CD4-positive, CD25-positive, alpha-beta regulatory T cell (primary cell): ENCODE measurements around the gene TSPAN10. TPM values are rescaled to one million over a fixed set of nuclear protein-coding genes. Genes with fewer than 3 reads are reported as not detected.
A peak's percentile ranks its signal among the peaks of the same experiment; 100 is the strongest.

ENCODE experiments used
- ATAC-seq, 2 donors: fragments of 150-1000 bp; cut with Tn5 transposase; one replicate each; pipeline ENCODE4 v1.10.0; 2021; ENCODE audit warnings: low read depth in 2 of 2, moderate number of reproducible peaks in 2 of 2, moderate library complexity in 1 of 2
- DNase-seq, 3 donors: peaks; one replicate each; pipeline versions ENCODE4 v3.0.0 to v3.0.0-alpha.2; 2012 to 2022; ENCODE audit warnings: mixed read lengths in 1 of 3
- H3K27ac ChIP-seq: one replicate; pipeline ENCODE4 v1.7.0; 2013; ENCODE audit warnings: mild to moderate bottlenecking, low read length; ENCODE audit not compliant: insufficient read depth, poor library complexity, severe bottlenecking
- H3K27me3 ChIP-seq: one replicate; pipeline ENCODE4 v1.7.0; 2013; ENCODE audit warnings: low read length; ENCODE audit not compliant: control insufficient read depth, insufficient read depth
- H3K36me3 ChIP-seq: one replicate; pipeline ENCODE4 v1.7.0; 2013; ENCODE audit warnings: mild to moderate bottlenecking, low read length, moderate library complexity; ENCODE audit not compliant: control insufficient read depth, insufficient read depth
- H3K4me1 ChIP-seq: 2 replicates; pipeline ENCODE4 v1.7.0; 2013; ENCODE audit warnings: mild to moderate bottlenecking, low read length; ENCODE audit not compliant: insufficient read depth, control insufficient read depth, poor library complexity, severe bottlenecking
- H3K4me3 ChIP-seq: one replicate; pipeline ENCODE4 v1.7.0; 2013; ENCODE audit warnings: low read depth, mild to moderate bottlenecking, low read length, moderate library complexity
- H3K9me3 ChIP-seq, 2 experiments: 1 replicate in 1 of 2; 2 replicates in 1 of 2; pipeline ENCODE4 v1.7.0; 2013; ENCODE audit warnings: low read length in 2 of 2, mild to moderate bottlenecking in 1 of 2, moderate library complexity in 1 of 2; ENCODE audit not compliant: control insufficient read depth in 2 of 2
- H3K27ac Mint-ChIP-seq, 3 donors: one replicate each; pipeline ENCODE4 v1.8.0; 2020 to 2022; ENCODE audit warnings: mild to moderate bottlenecking in 3 of 3, mixed read lengths in 3 of 3, moderate library complexity in 2 of 3
- H3K27me3 Mint-ChIP-seq: one replicate; pipeline ENCODE4 v1.8.0; 2022; ENCODE audit warnings: mild to moderate bottlenecking, mixed read lengths
- H3K36me3 Mint-ChIP-seq: one replicate; pipeline ENCODE4 v1.8.0; 2020; ENCODE audit warnings: mixed read lengths
- H3K4me1 Mint-ChIP-seq, 4 donors: one replicate each; pipeline ENCODE4 v1.8.0; 2020 to 2022; ENCODE audit warnings: mixed read lengths in 4 of 4, mild to moderate bottlenecking in 1 of 4
- H3K4me3 Mint-ChIP-seq, 4 donors: one replicate each; pipeline ENCODE4 v1.8.0; 2020 to 2022; ENCODE audit warnings: mild to moderate bottlenecking in 4 of 4, mixed read lengths in 4 of 4, moderate library complexity in 3 of 4
- H3K9me3 Mint-ChIP-seq, 7 donors: one replicate each; pipeline ENCODE4 v1.8.0; 2020 to 2022; ENCODE audit warnings: mixed read lengths in 7 of 7, mild to moderate bottlenecking in 3 of 7, moderate library complexity in 2 of 7
- polyA plus RNA-seq, 4 donors: library from polyadenylated mRNA; unstranded; fragments of 300-500 nt; fragmentation: Illumina TruSeq; gene quantifications; one replicate each; pipeline ENCODE4 v1.2.3, GENCODE V29; 2021
- total RNA-seq: library from RNA; stranded (reverse); gene quantifications from one replicate; pipeline ENCODE4 v1.2.3, GENCODE V29; 2022

TSPAN10 gene
- total and polyA plus RNA-seq, 5 donors from 2014 or later, result 0.21 to 0.70 (median 0.24) TPM; not detected in 2

DNA sequence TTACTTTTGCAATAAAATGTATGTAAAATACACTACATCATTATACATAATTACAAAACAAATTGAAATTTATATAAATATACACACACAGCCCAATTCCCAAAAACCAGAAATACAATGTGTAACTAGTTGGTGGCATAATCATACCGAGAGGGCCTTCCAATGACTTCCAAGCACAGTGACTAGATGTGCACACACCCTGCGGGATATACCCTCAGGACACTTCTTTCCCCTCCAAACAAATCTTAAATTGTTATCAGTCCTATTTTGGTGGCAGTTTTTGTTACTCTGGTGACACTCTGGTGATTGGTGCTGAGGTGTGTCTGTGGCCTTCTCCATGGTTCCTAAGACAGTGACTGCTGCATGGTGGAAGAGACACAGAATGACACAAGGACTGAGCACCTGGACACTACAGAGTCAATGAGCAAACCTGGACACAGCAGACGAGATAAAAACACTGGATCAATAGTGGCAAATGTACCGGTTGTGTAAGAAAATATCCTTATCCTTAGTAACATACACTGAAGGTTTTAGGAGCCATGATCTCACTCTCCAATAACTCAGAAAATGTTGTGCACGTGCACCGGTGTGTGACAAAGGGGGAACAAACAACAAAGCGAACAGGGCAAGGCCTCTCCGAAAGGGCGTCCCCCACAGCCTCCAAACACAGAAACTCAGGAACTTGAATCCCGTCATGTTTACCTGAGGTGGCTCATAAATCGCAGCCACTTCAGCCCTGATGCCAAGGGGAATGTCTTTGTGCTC, 33.0 kb upstream of the TSPAN10 start:
- Histone ChIP-seq H3K27me3 (no peaks in the 10 kb centered on the region), H3K4me3 (no peak overlapping the region), H3K27ac (no peak overlapping the region), H3K4me1 (no peaks in the 10 kb centered on the region), H3K36me3 (peaks cover 70% of the 10 kb centered on the region), H3K9me3 (no peaks in the 10 kb centered on the region)
- Mint-ChIP-seq H3K4me3 (no peak overlapping the region), H3K27me3 (no peaks in the 10 kb centered on the region), H3K9me3 (no peaks in the 10 kb centered on the region), H3K27ac (no peak overlapping the region), H3K4me1 (peaks cover 5 to 8% (median 7%) of the 10 kb centered on the region in 4 donors), H3K36me3 (peaks cover 33% of the 10 kb centered on the region)
- ATAC-seq (no peak), DNase-seq (no peak)

DNA sequence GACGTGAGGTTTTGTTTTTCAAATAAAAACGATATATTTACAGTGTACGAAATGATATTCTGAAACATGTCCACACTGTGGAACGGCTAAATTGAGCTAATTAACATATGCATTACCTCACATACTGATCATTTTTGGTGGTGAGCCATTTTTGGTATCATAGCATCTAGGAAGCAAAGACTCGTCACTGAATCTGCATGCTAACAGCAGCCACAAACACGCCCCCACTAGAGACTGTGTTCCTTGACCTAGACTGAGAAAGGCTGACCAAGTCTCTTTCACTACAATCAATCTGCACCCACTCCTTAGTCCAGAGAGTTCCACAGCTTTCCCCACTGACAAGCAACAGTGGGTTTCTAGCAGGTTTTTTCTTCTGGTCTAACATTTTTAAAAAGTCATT, 29.6 kb upstream of the TSPAN10 start:
- Mint-ChIP-seq H3K9me3 (no peaks in the 10 kb centered on the region), H3K27me3 (no peaks in the 10 kb centered on the region), H3K4me1 (peaks cover 0 to 4% (median 3%) of the 10 kb centered on the region in 4 donors), H3K4me3 (no peak overlapping the region), H3K36me3 (peaks cover 27% of the 10 kb centered on the region), H3K27ac (no peak overlapping the region)
- Histone ChIP-seq H3K4me3 (no peak overlapping the region), H3K27me3 (no peaks in the 10 kb centered on the region), H3K27ac (no peak overlapping the region), H3K4me1 (no peaks in the 10 kb centered on the region), H3K9me3 (no peaks in the 10 kb centered on the region), H3K36me3 (peaks cover 71% of the 10 kb centered on the region)
- ATAC-seq, result no peak
- DNase-seq, result no peak

DNA sequence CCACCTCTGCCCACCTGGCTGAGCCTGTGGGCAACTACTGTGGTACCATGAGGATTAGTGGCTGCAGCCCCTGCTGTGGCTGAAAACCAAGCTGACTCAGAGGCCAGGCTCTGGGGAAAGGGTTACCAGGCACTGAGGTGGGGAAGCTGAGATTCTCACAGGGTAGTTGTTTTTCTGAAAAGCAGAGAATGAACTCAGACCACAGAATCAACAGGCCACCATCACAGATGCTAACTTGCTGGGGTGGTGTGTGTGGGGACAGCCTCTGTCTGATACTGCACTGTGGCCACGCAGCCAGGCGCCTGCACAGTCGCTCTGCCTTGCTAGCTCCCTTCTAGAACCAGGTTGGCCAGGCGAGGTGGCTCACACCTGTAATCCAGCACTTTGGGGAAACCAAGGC, 28.9 kb upstream of the TSPAN10 start:
- Mint-ChIP-seq H3K9me3 (no peaks in the 10 kb centered on the region), H3K36me3 (peaks cover 31% of the 10 kb centered on the region), H3K27me3 (no peaks in the 10 kb centered on the region), H3K4me3 (no peak overlapping the region), H3K27ac (peak overlapping the region in 1 of 3 donors; percentile 23), H3K4me1 (peaks cover 0 to 6% (median 4%) of the 10 kb centered on the region in 4 donors)
- DNase-seq, result no peak
- Histone ChIP-seq H3K27me3 (no peaks in the 10 kb centered on the region), H3K27ac (no peak overlapping the region), H3K4me3 (no peak overlapping the region), H3K9me3 (no peaks in the 10 kb centered on the region), H3K4me1 (no peaks in the 10 kb centered on the region), H3K36me3 (peaks cover 72% of the 10 kb centered on the region)
- no peak for ATAC-seq

DNA sequence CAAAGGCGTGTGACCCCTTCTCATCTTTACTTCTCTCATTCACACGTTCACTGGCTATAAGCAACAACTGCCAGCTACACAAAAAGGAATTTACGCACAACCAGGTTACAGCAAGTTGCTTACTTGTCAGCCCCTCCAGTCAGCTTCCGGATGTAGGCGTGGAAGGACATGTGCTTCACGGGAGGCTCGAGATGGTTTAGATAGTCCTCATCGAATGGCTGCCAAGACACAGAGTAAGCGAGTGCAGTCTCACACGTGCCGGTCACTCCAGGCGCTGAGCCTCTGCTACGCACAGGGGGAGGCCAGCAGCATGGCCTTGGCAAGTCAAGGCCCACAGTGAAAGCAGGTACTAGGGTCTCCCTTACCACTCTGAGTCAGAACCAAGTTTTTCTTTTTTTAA, 28.4 kb upstream of the TSPAN10 start:
- Histone ChIP-seq H3K27me3 (no peaks in the 10 kb centered on the region), H3K4me3 (no peak overlapping the region), H3K9me3 (no peaks in the 10 kb centered on the region), H3K4me1 (no peaks in the 10 kb centered on the region), H3K36me3 (peaks cover 74% of the 10 kb centered on the region), H3K27ac (no peak overlapping the region)
- DNase-seq (no peak), ATAC-seq (no peak)
- no peaks in the 10 kb centered on the region for H3K27me3 Mint-ChIP-seq
- H3K36me3 Mint-ChIP-seq, result peaks cover 37% of the 10 kb centered on the region
- peaks cover 0 to 9% (median 7%) of the 10 kb centered on the region in 4 donors for H3K4me1 Mint-ChIP-seq
- peak overlapping the region in 1 of 3 donors; percentile 23 for H3K27ac Mint-ChIP-seq
- H3K9me3 Mint-ChIP-seq, result no peaks in the 10 kb centered on the region
- H3K4me3 Mint-ChIP-seq, result no peak overlapping the region

DNA sequence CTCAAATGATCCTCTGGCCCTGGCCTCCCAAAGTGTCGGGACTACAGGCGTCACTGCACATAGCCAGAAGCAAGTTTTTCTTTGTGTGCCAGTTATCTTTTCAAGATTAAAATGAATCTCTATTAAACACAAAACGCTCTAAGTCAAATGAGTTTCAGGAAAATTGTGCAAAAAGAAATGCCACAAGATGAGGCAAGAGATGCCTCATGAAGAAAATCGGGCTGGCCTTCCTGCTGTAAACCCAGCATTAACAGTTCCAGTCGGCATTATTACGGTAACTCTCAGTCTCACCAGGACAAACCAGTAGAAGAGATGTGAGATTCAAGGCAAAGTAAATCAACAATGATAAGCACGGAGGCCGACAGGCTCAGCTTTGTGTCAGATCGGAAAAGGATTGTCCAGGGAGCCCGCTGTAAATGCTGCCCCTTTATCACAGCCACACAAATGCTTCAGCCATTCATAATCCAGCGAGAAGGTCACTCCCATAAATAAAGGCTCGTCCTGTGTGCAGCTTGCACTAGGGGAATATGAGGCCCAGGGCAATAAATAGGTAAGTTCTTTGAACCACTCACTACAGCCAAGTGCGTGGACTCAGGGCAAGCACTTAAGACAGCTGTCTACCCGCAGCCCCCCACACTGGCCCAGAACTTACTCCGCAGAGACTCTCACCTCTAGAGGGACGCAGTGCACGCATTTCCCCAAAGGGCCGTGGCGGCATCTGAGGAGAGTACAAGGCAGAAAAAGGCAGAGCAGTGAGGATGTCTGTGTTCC, 27.3 kb upstream of the TSPAN10 start:
- Mint-ChIP-seq H3K27ac (no peak overlapping the region), H3K4me3 (no peak overlapping the region), H3K4me1 (peaks cover 5 to 17% (median 13%) of the 10 kb centered on the region in 4 donors), H3K9me3 (no peaks in the 10 kb centered on the region), H3K27me3 (no peaks in the 10 kb centered on the region), H3K36me3 (peaks cover 39% of the 10 kb centered on the region)
- Histone ChIP-seq H3K36me3 (peaks cover 65% of the 10 kb centered on the region), H3K9me3 (no peaks in the 10 kb centered on the region), H3K4me3 (no peak overlapping the region), H3K27me3 (no peaks in the 10 kb centered on the region), H3K27ac (no peak overlapping the region), H3K4me1 (peaks cover 3% of the 10 kb centered on the region)
- DNase-seq, result no peak
- no peak for ATAC-seq

DNA sequence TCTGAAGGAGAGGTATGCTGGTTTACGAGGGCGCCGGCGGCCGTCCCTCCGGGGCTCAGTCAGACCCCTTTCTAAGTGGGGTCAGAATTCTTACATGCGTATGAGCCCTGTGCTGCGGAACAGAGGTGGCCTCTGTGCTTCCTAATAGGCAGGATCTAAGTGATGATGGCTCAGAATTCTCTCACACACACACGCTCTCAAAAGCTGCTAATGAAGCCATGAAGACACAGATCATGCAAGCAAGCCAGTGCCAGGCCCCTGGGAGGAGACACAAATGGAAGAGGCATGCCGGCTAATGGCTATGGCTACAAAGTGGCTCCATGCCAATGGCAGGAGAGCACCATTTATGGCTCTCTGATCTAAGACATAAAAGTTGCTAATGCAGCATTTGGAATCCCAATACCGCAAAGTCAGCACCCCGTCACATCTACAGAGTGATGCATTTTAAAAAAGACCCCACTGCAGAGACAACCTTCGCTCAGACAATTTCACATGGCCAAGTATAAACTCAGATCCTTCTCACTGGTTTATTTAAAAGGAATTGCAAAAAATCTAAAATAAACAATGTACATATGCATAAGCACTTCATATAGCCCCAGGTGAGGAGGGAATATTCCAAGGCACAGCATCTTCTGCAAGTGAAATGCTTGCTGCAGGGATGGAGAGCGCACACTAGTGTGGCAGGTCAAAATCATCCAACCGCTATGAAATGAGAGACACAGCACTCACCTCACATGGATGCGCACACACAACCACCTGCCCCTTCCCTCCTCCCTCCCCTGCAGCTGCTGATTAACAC, 24.6 kb upstream of the TSPAN10 start:
- Histone ChIP-seq H3K27me3 (no peaks in the 10 kb centered on the region), H3K36me3 (peaks cover 59% of the 10 kb centered on the region), H3K4me1 (peaks cover 14% of the 10 kb centered on the region), H3K27ac (no peak overlapping the region), H3K9me3 (no peaks in the 10 kb centered on the region), H3K4me3 (no peak overlapping the region)
- H3K36me3 Mint-ChIP-seq, result peaks cover 34% of the 10 kb centered on the region
- DNase-seq (no peak), ATAC-seq (no peak)
- no peak overlapping the region for H3K27ac Mint-ChIP-seq
- peaks cover 6 to 31% (median 19%) of the 10 kb centered on the region in 4 donors for H3K4me1 Mint-ChIP-seq
- H3K27me3 Mint-ChIP-seq, result no peaks in the 10 kb centered on the region
- H3K4me3 Mint-ChIP-seq, result no peak overlapping the region
- no peaks in the 10 kb centered on the region for H3K9me3 Mint-ChIP-seq

DNA sequence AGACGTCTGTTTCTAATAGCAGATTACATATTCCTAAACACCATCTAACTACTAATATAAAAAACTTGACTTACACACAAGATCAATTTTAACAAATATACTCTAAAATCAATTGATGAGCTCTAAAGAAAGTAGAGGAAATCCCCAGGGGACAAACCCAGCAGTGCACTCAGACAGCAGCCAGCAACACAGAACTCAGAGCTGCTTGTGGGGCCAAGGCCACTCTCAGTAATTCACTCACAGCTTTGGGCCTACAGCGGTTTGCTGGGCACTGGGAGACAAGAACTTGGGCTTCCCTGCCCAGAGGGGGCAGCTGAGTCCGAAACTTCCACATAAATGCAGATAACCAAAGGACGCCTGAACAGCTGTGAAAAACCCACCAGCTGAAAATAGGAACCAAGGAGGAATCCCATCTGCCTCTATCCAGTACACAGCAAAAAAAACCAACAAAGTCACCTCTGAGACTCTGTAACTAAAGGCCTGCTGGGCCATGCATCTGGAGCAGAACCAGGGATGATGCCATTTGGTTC, 21.5 kb upstream of the TSPAN10 start:
- H3K27ac ChIP-seq, result no peak overlapping the region
- H3K4me1 ChIP-seq, result peaks cover 14% of the 10 kb centered on the region
- Mint-ChIP-seq H3K36me3 (peaks cover 32% of the 10 kb centered on the region), H3K4me1 (peaks cover 6 to 31% (median 18%) of the 10 kb centered on the region in 4 donors), H3K27me3 (no peaks in the 10 kb centered on the region), H3K27ac (peak overlapping the region; percentile 31 to 92 (median 66)), H3K9me3 (no peaks in the 10 kb centered on the region), H3K4me3 (peak overlapping the region in 1 of 4 donors; percentile 62)
- DNase-seq (no peak), ATAC-seq (no peak)
- H3K27me3 ChIP-seq, result no peaks in the 10 kb centered on the region
- H3K9me3 ChIP-seq, result no peaks in the 10 kb centered on the region
- peaks cover 39% of the 10 kb centered on the region for H3K36me3 ChIP-seq
- H3K4me3 ChIP-seq, result no peak overlapping the region
